Vagina (tissue), 2 donors: ENCODE measurements around the gene ATRN. TPM values are rescaled to one million over a fixed set of nuclear protein-coding genes. Genes with fewer than 3 reads are reported as not detected.

Experiments used
- DNase-seq, 2 donors: peaks; one replicate each; pipeline ENCODE4 v3.0.0-alpha.2; 2017; ENCODE audit errors: extremely low spot score in 2 of 2
- H3K27ac ChIP-seq: fragments of 200-600 bp; sonication (generic); one replicate; pipeline ENCODE4 v1.5.1; 2019
- H3K27me3 ChIP-seq: fragments of 200-600 bp; sonication (generic); one replicate; pipeline ENCODE4 v1.5.1; 2019
- H3K36me3 ChIP-seq, 2 donors: fragments of 200-600 bp; sonication (generic); one replicate each; pipeline ENCODE4 v1.5.1; 2017 to 2019
- H3K4me1 ChIP-seq: fragments of 200-600 bp; sonication (generic); one replicate; pipeline ENCODE4 v1.5.1; 2019
- H3K4me3 ChIP-seq, 2 donors: fragments of 200-600 bp; sonication (generic); 1 replicate in 1 of 2; 2 replicates in 1 of 2; pipeline ENCODE4 v1.5.1; 2016 to 2019
- H3K9me3 ChIP-seq: fragments of 200-600 bp; sonication (generic); one replicate; pipeline ENCODE4 v1.5.1; 2019
- CTCF ChIP-seq, 3 experiments: fragments of 450-650 bp in 2 of 3; fragments of 200-600 bp in 1 of 3; sonication (generic) in 1 of 3; IDR thresholded peaks; one replicate each; pipeline ENCODE4 v1.5.1; 2017 to 2019; ENCODE audit warnings: antibody characterized with exemption in 3 of 3, mild to moderate bottlenecking in 2 of 3, moderate library complexity in 2 of 3
- POLR2A ChIP-seq, 2 donors: fragments of 450-650 bp; IDR thresholded peaks; one replicate each; pipeline ENCODE4 v1.6.1; 2017; ENCODE audit warnings: antibody characterized with exemption in 2 of 2, mild to moderate bottlenecking in 2 of 2, moderate library complexity in 2 of 2
- POLR2AphosphoS5 ChIP-seq, 2 donors: sonication (generic); formaldehyde crosslinking; IDR thresholded peaks; one replicate each; pipeline ENCODE4 v1.9.0; 2017; ENCODE audit warnings: antibody characterized with exemption in 2 of 2, mild to moderate bottlenecking in 2 of 2, low read depth in 1 of 2; ENCODE audit not compliant: insufficient read depth in 1 of 2
- intact Hi-C: fragments of 100-400 bp; cut with DNase I; formaldehyde crosslinking; loops from one replicate; pipeline ENCODE4 v1.15.1; 2023
- total RNA-seq: library from RNA; depleted of rRNA; stranded (reverse); fragments of >200 nt; gene quantifications from one replicate; pipeline ENCODE4 v1.2.3, GENCODE V29; 2016

The ATRN gene
- total RNA-seq, 1 donor from 2014 or later = 22.8 TPM

- DNase-seq = no peak
- Histone ChIP-seq H3K36me3 (peaks cover 0 to 9% of the 10 kb centered on the region in 2 donors), H3K9me3 (no peaks in the 10 kb centered on the region), H3K4me1 (no peaks in the 10 kb centered on the region), H3K27me3 (no peaks in the 10 kb centered on the region), H3K4me3 (no peak overlapping the region), H3K27ac (no peak overlapping the region)
- no peak for TF ChIP-seq CTCF (IDR thresholded peaks at IDR 0.05)
- TF ChIP-seq POLR2A (IDR thresholded peaks at IDR 0.05) = no peak
- no peak for TF ChIP-seq POLR2AphosphoS5 (IDR thresholded peaks at IDR 0.05; ENCODE audit: insufficient read depth in 1 of 2, low read depth in 1 of 2)
- intact Hi-C loops = no loop called here
Measured at GRCh38 chr20:3563133-3563532, 92.3 kb downstream of the ATRN start.

DNA sequence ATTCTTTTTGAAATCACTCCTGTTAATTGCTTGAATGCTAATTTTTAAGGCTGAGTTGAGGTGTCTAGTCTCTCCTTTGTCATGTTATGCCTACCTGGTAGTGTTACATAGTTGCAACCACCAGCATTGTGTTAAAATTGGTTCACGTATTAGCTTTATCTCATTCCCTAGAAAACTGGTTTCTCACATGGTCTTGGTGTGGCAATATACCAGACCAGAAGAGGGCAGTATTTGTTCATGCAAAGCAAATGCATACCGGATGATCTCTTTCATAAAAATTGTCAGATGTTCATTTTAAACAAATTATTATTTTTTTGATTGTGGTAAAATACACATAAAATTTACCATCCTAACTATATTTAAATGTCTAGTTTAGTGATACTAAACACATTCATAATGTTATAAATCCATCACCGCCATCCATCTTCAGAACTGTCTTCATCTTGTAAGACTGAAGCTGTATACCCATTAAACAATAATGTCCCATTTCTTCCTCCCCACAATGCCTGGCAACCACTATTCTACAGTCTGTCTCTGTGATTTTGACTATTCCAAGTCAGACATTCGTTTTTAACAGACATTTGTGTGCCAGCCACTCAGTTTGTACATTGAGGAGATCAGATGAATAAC, 92.8 kb downstream of the ATRN start:
- no peaks in the 10 kb centered on the region for H3K4me1 ChIP-seq
- no peak overlapping the region for H3K27ac ChIP-seq
- no peaks in the 10 kb centered on the region for H3K9me3 ChIP-seq
- H3K27me3 ChIP-seq = no peaks in the 10 kb centered on the region
- TF ChIP-seq POLR2A (IDR thresholded peaks at IDR 0.05) (no peak), CTCF (IDR thresholded peaks at IDR 0.05) (peak in 1 of 3 experiments; percentile 58)
- DNase-seq = no peak
- no peak overlapping the region for H3K4me3 ChIP-seq
- H3K36me3 ChIP-seq = peaks cover 0 to 9% of the 10 kb centered on the region in 2 donors
- intact Hi-C loops = no loop called here

DNA sequence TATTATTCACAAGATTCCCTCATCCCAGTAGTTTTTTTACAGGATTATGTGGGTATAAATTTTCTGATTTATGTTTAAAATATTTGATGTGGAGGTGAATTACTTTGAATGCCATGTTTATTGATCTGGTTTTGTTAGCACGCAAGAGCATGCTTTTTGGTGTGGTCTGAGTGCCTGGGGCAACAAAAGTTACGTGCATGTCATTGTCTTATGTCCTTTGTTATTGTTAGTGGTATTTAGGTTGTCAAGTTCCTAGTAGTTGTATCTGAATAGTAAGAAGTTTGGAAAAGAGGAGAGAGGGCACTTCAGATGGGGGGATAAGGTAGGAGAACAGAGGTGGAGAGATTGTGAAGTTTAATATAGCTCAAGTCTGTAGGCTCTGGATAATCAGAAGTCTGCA, 95.0 kb downstream of the ATRN start:
- Histone ChIP-seq H3K27me3 (no peaks in the 10 kb centered on the region), H3K9me3 (no peaks in the 10 kb centered on the region), H3K4me1 (no peaks in the 10 kb centered on the region), H3K4me3 (no peak overlapping the region), H3K36me3 (peaks cover 0 to 9% of the 10 kb centered on the region in 2 donors), H3K27ac (no peak overlapping the region)
- no peak for DNase-seq
- TF ChIP-seq POLR2AphosphoS5 (IDR thresholded peaks at IDR 0.05; ENCODE audit: insufficient read depth in 1 of 2, low read depth in 1 of 2) (no peak), POLR2A (IDR thresholded peaks at IDR 0.05) (no peak), CTCF (IDR thresholded peaks at IDR 0.05) (no peak)
- intact Hi-C loops = no loop called here

- no peak for DNase-seq
- intact Hi-C loops = no loop called here
- Histone ChIP-seq H3K4me1 (no peaks in the 10 kb centered on the region), H3K4me3 (no peak overlapping the region), H3K27me3 (no peaks in the 10 kb centered on the region), H3K9me3 (no peaks in the 10 kb centered on the region), H3K36me3 (peaks cover 0 to 27% of the 10 kb centered on the region in 2 donors), H3K27ac (no peak overlapping the region)
- TF ChIP-seq POLR2A (IDR thresholded peaks at IDR 0.05) = no peak
- no peak for TF ChIP-seq CTCF (IDR thresholded peaks at IDR 0.05)
- no peak for TF ChIP-seq POLR2AphosphoS5 (IDR thresholded peaks at IDR 0.05; ENCODE audit: insufficient read depth in 1 of 2, low read depth in 1 of 2)
Measured at GRCh38 chr20:3572151-3572550, 101.3 kb downstream of the ATRN start.

GRCh38 chr20:3576363-3576762, 105.5 kb downstream of the ATRN start:
- Histone ChIP-seq H3K4me3 (no peak overlapping the region), H3K9me3 (no peaks in the 10 kb centered on the region), H3K27me3 (no peaks in the 10 kb centered on the region), H3K27ac (no peak overlapping the region), H3K36me3 (peaks cover 0 to 35% of the 10 kb centered on the region in 2 donors), H3K4me1 (no peaks in the 10 kb centered on the region)
- TF ChIP-seq POLR2AphosphoS5 (IDR thresholded peaks at IDR 0.05; ENCODE audit: insufficient read depth in 1 of 2, low read depth in 1 of 2) (no peak), POLR2A (IDR thresholded peaks at IDR 0.05) (no peak), CTCF (IDR thresholded peaks at IDR 0.05) (no peak)
- DNase-seq = no peak
- intact Hi-C loops = no loop called here
